Measurements from ENCODE around the gene ZBTB49.

ZBTB49 gene

GRCh38 chr4:4289941-4290850 is at the start of gene ZBTB49, which contains the start of gene LYAR:
Gene ZBTB49, plus strand, starts transcription at chr4:4290251. Its CDS starts 9,695 bp downstream, at chr4:4299946.
Gene LYAR, minus strand, starts transcription at chr4:4290154. Its CDS starts 6,412 bp downstream, at chr4:4283742.
- Histone ChIP-seq H2AFZ (ENCODE audit: low read length) (peak within 1 kb of the TSS; percentile 80), H3K79me2 (ENCODE audit: insufficient read depth, low read length) (peaks cover 79% of the 10 kb centered on the region)

GRCh38 chr4:4245172-4245571 is 44.9 kb upstream of the ZBTB49 start:
- no peak overlapping the region for H2AFZ ChIP-seq (ENCODE audit: low read length)
- H3K79me2 ChIP-seq (ENCODE audit: insufficient read depth, low read length), result peaks cover 31% of the 10 kb centered on the region
- H3F3A ChIP-seq (ENCODE audit: low read depth), result no peaks in the 10 kb centered on the region
- no peak overlapping the region for H3K4me3 ChIP-seq (ENCODE audit: low read length, poor library complexity, severe bottlenecking)
- H3K9me3 ChIP-seq (ENCODE audit: insufficient read depth, low read depth, low read length), result no peaks in the 10 kb centered on the region
- H3K9ac ChIP-seq (ENCODE audit: low read depth, low read length, poor library complexity, severe bottlenecking), result no peak overlapping the region
- H3K27me3 ChIP-seq (ENCODE audit: insufficient read depth, low read length, poor library complexity, severe bottlenecking), result no peaks in the 10 kb centered on the region
- TF ChIP-seq CTCF (conservative IDR thresholded peaks at IDR 0.05; ENCODE audit: low read length) (no peak), EZH2phosphoT487 (IDR thresholded peaks at IDR 0.05; ENCODE audit: borderline replicate concordance) (no peak)
- peaks cover 21% of the 10 kb centered on the region for H3K4me1 ChIP-seq (ENCODE audit: insufficient read depth, low read length, poor library complexity, severe bottlenecking)
- no peak overlapping the region for H3K4me2 ChIP-seq (ENCODE audit: low read depth, low read length, poor library complexity, severe bottlenecking)
- H4K20me1 ChIP-seq (ENCODE audit: insufficient read depth, low read length, poor library complexity, severe bottlenecking), result no peaks in the 10 kb centered on the region
- peaks cover 10% of the 10 kb centered on the region; the same call in 1 of the 2 replicates for H3K36me3 ChIP-seq (ENCODE audit: insufficient read depth, low read length)
- H3K9me2 ChIP-seq (replicated peaks; ENCODE audit: low read depth, low read length), result no peaks in the 10 kb centered on the region

More at GRCh38 chr4:4289941-4290850, at the start of gene ZBTB49, which contains the start of gene LYAR:
- H3K9me3 ChIP-seq (ENCODE audit: insufficient read depth, low read depth, low read length), result no peaks in the 10 kb centered on the region
- no peaks in the 10 kb centered on the region for H3K27me3 ChIP-seq (ENCODE audit: insufficient read depth, low read length, poor library complexity, severe bottlenecking)
- no peaks in the 10 kb centered on the region for H3K9me2 ChIP-seq (replicated peaks; ENCODE audit: low read depth, low read length)
- H3K9ac ChIP-seq (ENCODE audit: low read depth, low read length, poor library complexity, severe bottlenecking), result peak within 1 kb of the TSS; percentile 86
- peak within 1 kb of the TSS; percentile 92 for H3K4me3 ChIP-seq (ENCODE audit: low read length, poor library complexity, severe bottlenecking)
- no peaks in the 10 kb centered on the region for H3F3A ChIP-seq (ENCODE audit: low read depth)
- peak within 1 kb of the TSS; percentile 87 for H3K4me2 ChIP-seq (ENCODE audit: low read depth, low read length, poor library complexity, severe bottlenecking)
- no peak for TF ChIP-seq CTCF (conservative IDR thresholded peaks at IDR 0.05; ENCODE audit: low read length)
- no peak for TF ChIP-seq EZH2phosphoT487 (IDR thresholded peaks at IDR 0.05; ENCODE audit: borderline replicate concordance)
- H4K20me1 ChIP-seq (ENCODE audit: insufficient read depth, low read length, poor library complexity, severe bottlenecking), result peaks cover 14% of the 10 kb centered on the region
- H3K4me1 ChIP-seq (ENCODE audit: insufficient read depth, low read length, poor library complexity, severe bottlenecking), result peaks cover 51% of the 10 kb centered on the region
- H3K36me3 ChIP-seq (ENCODE audit: insufficient read depth, low read length), result no peaks in the 10 kb centered on the region

GRCh38 chr4:4247696-4248028 is 42.4 kb upstream of the ZBTB49 start:
- Histone ChIP-seq H3K9me3 (ENCODE audit: insufficient read depth, low read depth, low read length) (no peaks in the 10 kb centered on the region), H3K4me1 (ENCODE audit: insufficient read depth, low read length, poor library complexity, severe bottlenecking) (peaks cover 21% of the 10 kb centered on the region), H3K4me2 (ENCODE audit: low read depth, low read length, poor library complexity, severe bottlenecking) (peak overlapping the region; percentile 93), H2AFZ (ENCODE audit: low read length) (peak overlapping the region; percentile 92), H3K9me2 (replicated peaks; ENCODE audit: low read depth, low read length) (no peaks in the 10 kb centered on the region), H3K4me3 (ENCODE audit: low read length, poor library complexity, severe bottlenecking) (peak overlapping the region; percentile 94), H3K79me2 (ENCODE audit: insufficient read depth, low read length) (peaks cover 31% of the 10 kb centered on the region), H3K36me3 (ENCODE audit: insufficient read depth, low read length) (no peaks in the 10 kb centered on the region; the same call in 1 of the 2 replicates), H3K27me3 (ENCODE audit: insufficient read depth, low read length, poor library complexity, severe bottlenecking) (no peaks in the 10 kb centered on the region), H4K20me1 (ENCODE audit: insufficient read depth, low read length, poor library complexity, severe bottlenecking) (no peaks in the 10 kb centered on the region), H3K9ac (ENCODE audit: low read depth, low read length, poor library complexity, severe bottlenecking) (peak overlapping the region; percentile 95), H3F3A (ENCODE audit: low read depth) (no peaks in the 10 kb centered on the region)
- TF ChIP-seq CTCF (conservative IDR thresholded peaks at IDR 0.05; ENCODE audit: low read length), result no peak
